NOMO-1 (cell line): Measurements from ENCODE around the gene PPP1R14C.

Experiments used
- DNase-seq, 2 experiments: peaks; one replicate each; lab custom pipeline; 2025; ENCODE audit not compliant: unreplicated experiment in 2 of 2; lab: John Stamatoyannopoulos, UW

PPP1R14C gene

GRCh38 chr6:150267686-150268561 is 125.1 kb downstream of the PPP1R14C start:
- DNase-seq: no peak

- no peak for DNase-seq
Measured at GRCh38 chr6:150269130-150269856, 126.4 kb downstream of the PPP1R14C start.

- no peak for DNase-seq
Measured at GRCh38 chr6:150269857-150270223, 127.0 kb downstream of the PPP1R14C start.

- DNase-seq: no peak
Measured at GRCh38 chr6:150270330-150271052, 127.6 kb downstream of the PPP1R14C start.

DNA sequence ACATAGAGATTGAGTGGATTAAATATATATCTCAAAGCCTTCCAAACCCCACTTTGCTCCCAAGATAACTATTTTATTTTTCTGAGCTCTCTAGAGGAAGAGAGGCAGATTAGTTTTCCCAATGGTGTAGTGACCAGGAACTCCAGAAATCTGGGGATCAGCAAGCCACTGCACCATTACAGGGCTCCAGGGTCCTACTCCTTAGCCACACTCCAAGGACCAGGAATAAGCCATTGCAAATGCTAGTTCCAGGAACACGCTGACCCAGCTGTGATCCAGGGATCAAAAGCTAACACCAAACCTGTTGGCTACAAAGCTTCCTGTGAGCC is 128.3 kb downstream of the PPP1R14C start:
- no peak for DNase-seq

DNA sequence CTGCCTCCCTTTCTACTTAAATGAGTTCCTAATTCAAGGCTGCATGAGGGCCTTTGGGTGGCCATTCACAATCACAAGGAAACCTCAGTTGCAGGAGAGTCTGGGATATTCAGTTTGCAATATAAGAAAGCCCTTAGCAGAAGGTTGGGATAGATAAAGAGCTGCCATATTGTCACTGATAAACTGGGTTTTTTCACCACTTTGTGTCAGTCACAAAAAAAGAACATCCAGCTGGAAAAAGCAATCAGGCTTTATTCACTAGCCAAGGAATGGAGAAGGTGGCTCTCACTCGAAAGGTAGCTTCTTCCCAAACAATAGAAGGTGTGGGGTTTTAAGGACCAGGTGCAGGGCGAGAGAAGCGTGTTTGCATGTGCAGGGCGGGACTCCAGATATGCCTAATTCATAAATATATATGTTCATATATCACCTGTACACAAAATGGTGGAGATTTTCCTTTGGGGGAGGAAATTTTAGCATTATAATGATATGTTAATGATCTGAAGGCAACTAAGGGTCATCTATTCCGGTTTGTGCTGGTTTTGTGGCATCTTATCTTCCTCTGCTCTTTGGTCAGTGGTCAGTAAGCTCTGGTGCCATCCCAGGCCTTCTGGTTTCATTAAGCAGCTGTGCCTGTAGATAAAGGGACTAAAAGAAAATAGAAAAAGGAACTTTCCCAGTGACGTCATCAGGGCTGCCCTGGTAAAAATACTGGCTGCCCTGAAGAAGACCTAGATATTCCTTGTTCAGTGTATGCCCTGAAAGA is 128.8 kb downstream of the PPP1R14C start:
- peak in 1 of 2 experiments; percentile 16 for DNase-seq

- no peak for DNase-seq
Measured at GRCh38 chr6:150272264-150272975, 129.6 kb downstream of the PPP1R14C start.

GRCh38 chr6:150272976-150273315 is 130.1 kb downstream of the PPP1R14C start:
- no peak for DNase-seq

DNA sequence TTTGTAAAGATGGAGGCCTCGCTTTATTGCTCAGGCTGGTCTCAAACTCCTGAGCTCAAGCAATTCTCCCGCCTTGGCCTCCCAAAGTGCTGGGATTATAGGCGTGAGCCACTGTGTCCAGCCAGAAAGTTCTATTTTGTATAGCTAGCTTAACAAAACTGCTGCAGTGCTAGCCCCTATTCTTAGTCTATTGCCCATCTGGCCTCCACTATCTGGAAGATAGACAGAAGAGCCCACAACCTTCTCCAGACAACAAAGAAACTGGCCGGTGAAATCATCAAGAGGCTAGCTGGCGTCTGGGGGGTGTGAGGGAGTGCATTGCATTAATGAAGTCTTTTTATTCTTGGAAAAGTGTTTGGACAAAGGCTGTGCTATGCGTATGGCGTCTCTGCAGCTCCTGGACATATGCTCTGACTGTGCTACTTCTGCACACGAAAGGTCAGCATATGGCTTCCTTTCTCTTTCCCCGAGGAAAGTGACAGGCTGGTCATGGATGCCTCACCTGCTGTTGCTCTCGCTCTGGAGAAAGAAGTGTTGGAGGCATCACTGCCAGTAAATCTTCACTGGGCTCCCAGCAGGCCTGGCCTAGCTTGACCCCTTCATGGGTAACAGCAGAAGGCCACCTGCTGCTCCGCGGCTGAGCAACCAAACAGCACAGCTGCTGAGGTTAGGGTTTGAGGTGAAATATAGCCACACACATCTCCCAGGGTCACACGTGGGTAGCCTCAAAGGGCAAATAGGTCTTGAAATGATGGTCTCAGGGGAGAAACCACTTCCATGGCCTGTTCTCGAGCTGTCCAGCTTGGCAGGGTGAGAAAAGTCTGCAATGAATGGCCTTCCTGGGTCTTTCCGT is 130.8 kb downstream of the PPP1R14C start:
- DNase-seq: no peak

GRCh38 chr6:150275489-150275888 is 132.6 kb downstream of the PPP1R14C start:
- DNase-seq: no peak

GRCh38 chr6:150276168-150276936 is 133.5 kb downstream of the PPP1R14C start:
- no peak for DNase-seq

- DNase-seq: no peak
Measured at GRCh38 chr6:150276937-150277742, 134.3 kb downstream of the PPP1R14C start.

DNA sequence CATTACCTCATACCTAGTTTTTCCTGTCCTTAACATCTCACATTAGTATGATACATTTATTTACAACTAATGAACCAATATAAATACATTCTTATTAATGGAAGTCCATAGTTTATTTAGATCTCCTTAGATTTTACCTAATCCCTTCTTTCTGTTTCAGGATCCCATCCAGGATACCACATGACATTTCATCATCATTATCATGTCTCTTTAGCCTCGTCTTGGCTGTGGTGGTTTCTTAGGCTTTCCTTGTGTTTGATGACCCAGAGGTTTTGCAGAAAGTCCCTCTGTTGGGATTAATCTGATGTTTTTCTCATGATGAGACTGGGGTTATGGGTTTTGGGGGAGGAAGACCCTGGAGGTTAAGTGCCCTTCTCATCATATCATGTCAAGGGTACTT is 136.7 kb downstream of the PPP1R14C start:
- no peak for DNase-seq

GRCh38 chr6:150280703-150281102 is 137.9 kb downstream of the PPP1R14C start:
- no peak for DNase-seq

GRCh38 chr6:150281767-150282166 is 138.9 kb downstream of the PPP1R14C start:
- DNase-seq: no peak

DNA sequence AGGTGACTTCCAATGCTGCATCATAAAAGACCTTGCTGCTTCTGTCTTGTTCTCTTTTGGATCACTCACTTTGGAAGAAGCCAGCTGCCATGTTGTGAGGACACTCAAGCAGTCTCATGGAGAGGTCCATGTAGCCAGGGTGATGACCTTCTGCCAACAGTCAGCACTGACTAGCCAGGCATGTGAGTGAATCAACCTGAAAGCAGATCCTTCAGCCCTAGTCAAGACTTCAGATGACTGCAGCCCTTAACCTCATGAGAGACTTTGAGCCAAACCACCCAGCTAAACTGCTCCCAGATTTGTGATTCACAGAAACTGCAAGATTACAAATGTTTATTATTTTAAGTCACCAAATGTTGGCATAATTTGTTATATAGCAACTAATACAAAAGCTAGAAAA is 140.0 kb downstream of the PPP1R14C start:
- DNase-seq: no peak

DNA sequence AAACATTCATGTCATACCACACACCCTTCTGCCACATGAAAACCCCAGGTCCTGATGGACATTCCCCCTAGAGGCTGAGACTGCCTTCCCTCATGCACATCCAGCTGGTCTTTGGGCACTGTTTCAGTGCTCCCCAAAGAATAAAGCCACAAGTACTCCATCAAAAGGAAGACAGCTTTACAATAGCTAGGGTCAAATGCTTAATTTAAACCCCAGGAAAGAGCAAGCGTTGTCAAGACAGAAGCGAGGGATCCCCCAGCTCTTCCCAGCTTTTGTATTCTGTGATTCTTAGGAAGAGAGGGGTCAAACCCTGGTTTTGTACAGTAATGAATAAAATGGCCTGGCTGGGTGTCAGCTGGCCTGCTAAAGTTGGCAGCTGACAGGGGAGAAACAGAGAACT is 143.6 kb downstream of the PPP1R14C start:
- no peak for DNase-seq

DNA sequence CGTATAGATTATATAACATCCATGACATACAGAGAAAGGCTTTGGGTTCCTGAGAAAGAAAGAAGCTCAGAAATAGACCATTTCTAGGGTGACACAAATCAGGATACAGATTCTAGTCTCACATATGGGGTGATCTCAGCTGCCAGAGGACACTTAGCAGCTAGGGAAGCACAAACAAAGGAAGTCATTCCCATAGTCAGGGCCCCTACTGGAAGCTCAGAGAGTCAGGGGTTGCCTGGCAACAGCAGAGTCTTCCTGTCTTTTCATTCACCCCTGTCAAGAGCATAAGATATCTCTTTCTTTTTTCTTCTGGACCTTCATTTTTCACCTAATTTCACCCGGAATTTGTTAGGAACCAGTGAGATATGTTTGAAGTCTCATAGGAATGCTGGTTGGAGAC is 144.1 kb downstream of the PPP1R14C start:
- no peak for DNase-seq
